Psoas muscle (tissue), 8 donors: Measurements from ENCODE around the gene NUP85. TPM values are rescaled to one million over a fixed set of nuclear protein-coding genes. Genes with fewer than 3 reads are reported as not detected.
A peak's percentile ranks its signal among the peaks of the same experiment; 100 is the strongest.
"Not testable (repeated sequence)": the region's sequence is repeated elsewhere in the genome, so short reads cannot be mapped to it uniquely, and the experiment has no call there.

Source experiments
- ATAC-seq, 4 donors: fragments of 200-7000 bp; cut with Tn5 transposase; one replicate each; pipeline ENCODE4 v1.9.1; 2020; ENCODE audit warnings: moderate library complexity in 3 of 4, mild to moderate bottlenecking in 2 of 4
- DNase-seq, 2 donors: peaks; one replicate each; pipeline ENCODE4 v3.0.0-alpha.2; 2020
- H3K27ac ChIP-seq: fragments of 200-600 bp; one replicate; pipeline ENCODE4 v1.8.0; 2022
- H3K27me3 ChIP-seq, 3 donors: fragments of 200-600 bp in 1 of 3; one replicate each; pipeline versions ENCODE4 v1.6.1 to v1.8.0; 2013 to 2022; ENCODE audit warnings: low read length in 2 of 3, mild to moderate bottlenecking in 2 of 3, moderate library complexity in 1 of 3; ENCODE audit not compliant: insufficient read depth in 3 of 3
- H3K36me3 ChIP-seq, 2 donors: fragments of 200-600 bp in 1 of 2; one replicate each; pipeline versions ENCODE4 v1.6.1 to v1.8.0; 2013 to 2022; ENCODE audit warnings: low read depth in 1 of 2, mild to moderate bottlenecking in 1 of 2, moderate library complexity in 1 of 2; ENCODE audit not compliant: insufficient read depth in 1 of 2
- H3K4me1 ChIP-seq: fragments of 200-600 bp; one replicate; pipeline ENCODE4 v1.8.0; 2022
- H3K4me3 ChIP-seq: fragments of 200-600 bp; one replicate; pipeline ENCODE4 v1.8.0; 2022; ENCODE audit warnings: mild to moderate bottlenecking
- H3K9me3 ChIP-seq: fragments of 200-600 bp; one replicate; pipeline ENCODE4 v1.8.0; 2022
- CTCF ChIP-seq: fragments of 200-600 bp; IDR thresholded peaks from one replicate; pipeline ENCODE4 v1.8.0; 2022; ENCODE audit warnings: antibody characterized with exemption
- WGBS, 3 donors: extraction: QIAGEN DNeasy Blood & Tissue Kit; methylation state at CpG; one replicate each; pipeline versions ENCODE4 v1.1.6 to v1.1.7; 2013; 5-methylcytosine and 5-hydroxymethylcytosine counted together
- intact Hi-C, 2 donors: fragments of 100-400 bp; cut with DNase I; formaldehyde crosslinking; loops; one replicate each; pipeline versions ENCODE4 v1.11.0 to v1.14.2; 2022
- polyA plus RNA-seq, 3 donors: library from polyadenylated mRNA; stranded (reverse); fragments of 200-250 nt; gene quantifications; one replicate each; pipeline ENCODE4 v1.2.3, GENCODE V29; 2013
- total RNA-seq, 4 donors: library from RNA; stranded (reverse); fragmentation: NEBNext Ultra II Directional in 2 of 4; extraction: Animal tissue kit (Norgen Biotek cat#: 25700) in 2 of 4; gene quantifications; one replicate each; pipeline versions ENCODE4 v1.2.1 to v1.2.4, GENCODE V29; 2021 to 2023
- donor health status: healthy with polysubstance abuse.
- donor health status: DM: no; HTN: no; CAD: no; lungs with moderate emphysema.
- donor health status: Bipolar disorder and iron deficiency.
- donor health status: healthy.
- donor health status: DM: yes; HTN: yes; CAD: no.
- donor health status: DM: no; HTN: no; CAD: no.
- donor health status: DM: no; HTN: no; CAD: no.
- donor health status: DM: yes; HTN: yes; CAD: no.

Gene NUP85
- total and polyA plus RNA-seq, 7 donors: 15.1 to 32.9 (median 21.3) TPM

GRCh38 chr17:75272848-75273184, 67.3 kb downstream of the NUP85 start:
- ATAC-seq (no peak), DNase-seq (no peak)
- Histone ChIP-seq H3K4me1 (peaks cover 14% of the 10 kb centered on the region), H3K9me3 (no peaks in the 10 kb centered on the region), H3K27ac (no peak overlapping the region), H3K27me3 (no peaks in the 10 kb centered on the region), H3K4me3 (no peak overlapping the region), H3K36me3 (peaks cover 0 to 39% of the 10 kb centered on the region in 2 donors)
- WGBS, 3 donors: 62 to 70% (median 64%) methylated on average over 3 of the region's 3 CpGs
- intact Hi-C loops: loop anchor here in 1 of 2 donors (5.0 kb wide), 1 partner anchor 66 kb away; the partner anchor contains the start of gene NUP85
- no peak for TF ChIP-seq CTCF

GRCh38 chr17:75273977-75274708, 68.7 kb downstream of the NUP85 start:
- 62 to 73% (median 62%) methylated on average over 7 of the region's 7 CpGs for WGBS, 3 donors
- no peak overlapping the region for H3K4me3 ChIP-seq
- DNase-seq (peak in 1 of 2 donors; percentile 35), ATAC-seq (no peak)
- no peak overlapping the region for H3K27ac ChIP-seq
- peaks cover 0 to 47% of the 10 kb centered on the region in 2 donors for H3K36me3 ChIP-seq
- intact Hi-C loops: loop anchor here in 1 of 2 donors (5.0 kb wide), 1 partner anchor 67 kb away; the partner anchor contains the start of gene NUP85
- peaks cover 14% of the 10 kb centered on the region for H3K4me1 ChIP-seq
- no peak for TF ChIP-seq CTCF
- no peaks in the 10 kb centered on the region for H3K27me3 ChIP-seq
- no peaks in the 10 kb centered on the region for H3K9me3 ChIP-seq

- no peak for ATAC-seq
- 53 to 63% (median 58%) methylated on average over 4 to 6 of the region's 6 CpGs for whole genome bisulfite sequencing, 3 donors
- H3K9me3 ChIP-seq: no peaks in the 10 kb centered on the region
- H3K36me3 ChIP-seq: peaks cover 0 to 70% of the 10 kb centered on the region in 2 donors
- H3K27ac ChIP-seq: no peak overlapping the region
- DNase-seq: peak in 1 of 2 donors; percentile 19
- H3K27me3 ChIP-seq: no peaks in the 10 kb centered on the region
- H3K4me3 ChIP-seq: no peak overlapping the region
- intact Hi-C loops: no loop called here
- TF ChIP-seq CTCF: no peak
- no peaks in the 10 kb centered on the region for H3K4me1 ChIP-seq
Observed at GRCh38 chr17:75277664-75278071, 72.2 kb downstream of the NUP85 start.

- WGBS, 3 donors: 96 to 100% (median 96%) methylated on average over 4 of the region's 4 CpGs
- H3K4me1 ChIP-seq, H3K27me3 ChIP-seq, intact Hi-C loops, H3K9me3 ChIP-seq, H3K4me3 ChIP-seq, H3K27ac ChIP-seq, ATAC-seq, DNase-seq: not testable (repeated sequence)
- H3K36me3 ChIP-seq: peaks cover 0 to 74% of the 10 kb centered on the region in 2 donors
Observed at GRCh38 chr17:75280189-75280588, 74.7 kb downstream of the NUP85 start.

- peaks cover 3 to 62% of the 10 kb centered on the region in 2 donors for H3K36me3 ChIP-seq
- ATAC-seq (no peak), DNase-seq (no peak)
- no peak overlapping the region for H3K4me3 ChIP-seq
- H3K9me3 ChIP-seq: no peaks in the 10 kb centered on the region
- intact Hi-C loops: no loop called here
- 81 to 93% (median 86%) methylated on average over 6 of the region's 6 CpGs for WGBS, 3 donors
- H3K27me3 ChIP-seq: no peaks in the 10 kb centered on the region
- no peak overlapping the region for H3K27ac ChIP-seq
- no peak for TF ChIP-seq CTCF
- H3K4me1 ChIP-seq: peaks cover 5% of the 10 kb centered on the region
Observed at GRCh38 chr17:75285123-75285522, 79.6 kb downstream of the NUP85 start.

Other genes starting within 250 kb of the NUP85 start
- gene HID1, start 232.9 kb upstream of the NUP85 start, total RNA-seq: 10 to 100 TPM in 1 of 4 donors, 1 to 10 TPM in 3; 1.7 to 10.4 (median 2.8) TPM
- gene HID1, start 232.9 kb upstream of the NUP85 start, polyA plus RNA-seq: 1 to 10 TPM; 2.3 to 4.8 (median 2.3) TPM
- 1 to 10 TPM; 1.4 to 3.4 (median 2.7) TPM for gene CDR2L, start 218.0 kb upstream of the NUP85 start, total RNA-seq
- gene CDR2L, start 218.0 kb upstream of the NUP85 start, polyA plus RNA-seq: 1 to 10 TPM; 1.3 to 1.7 (median 1.5) TPM
- gene MRPL58, start 193.0 kb upstream of the NUP85 start, total RNA-seq: 10 to 100 TPM; 50.4 to 70.6 (median 59.2) TPM
- 10 to 100 TPM; 64.1 to 80.6 (median 76.2) TPM for gene MRPL58, start 193.0 kb upstream of the NUP85 start, polyA plus RNA-seq
- 100 to 1,000 TPM; 409 to 577 (median 500) TPM for gene ATP5PD, start 158.7 kb upstream of the NUP85 start, total RNA-seq
- gene ATP5PD, start 158.7 kb upstream of the NUP85 start, polyA plus RNA-seq: 100 to 1,000 TPM; 619 to 931 (median 653) TPM
- gene KCTD2, start 158.5 kb upstream of the NUP85 start, total RNA-seq: 10 to 100 TPM; 29.2 to 38.7 (median 35.2) TPM
- gene KCTD2, start 158.5 kb upstream of the NUP85 start, polyA plus RNA-seq: 10 to 100 TPM; 26.9 to 71.2 (median 29.7) TPM
- 10 to 100 TPM in 1 of 4 donors, 1 to 10 TPM in 3; 5.6 to 10.7 (median 8.1) TPM for gene SLC16A5, start 117.7 kb upstream of the NUP85 start, total RNA-seq
- 1 to 10 TPM; 1.2 to 4.5 (median 3.8) TPM for gene SLC16A5, start 117.7 kb upstream of the NUP85 start, polyA plus RNA-seq
- 1 to 10 TPM; 2.7 to 7.0 (median 3.6) TPM for gene ARMC7, start 95.7 kb upstream of the NUP85 start, total RNA-seq
- gene ARMC7, start 95.7 kb upstream of the NUP85 start, polyA plus RNA-seq: 1 to 10 TPM; 3.3 to 6.4 (median 4.9) TPM
- 10 to 100 TPM; 16.4 to 44.2 (median 29.4) TPM for gene NT5C, start 73.9 kb upstream of the NUP85 start, total RNA-seq
- 10 to 100 TPM; 19.7 to 84.0 (median 56.3) TPM for gene NT5C, start 73.9 kb upstream of the NUP85 start, polyA plus RNA-seq
- gene JPT1, start 51.2 kb upstream of the NUP85 start, total RNA-seq: 100 to 1,000 TPM in 2 of 4 donors, 10 to 100 TPM in 2; 50.1 to 232 (median 85.0) TPM
- gene JPT1, start 51.2 kb upstream of the NUP85 start, polyA plus RNA-seq: 100 to 1,000 TPM in 1 of 3 donors, 10 to 100 TPM in 2; 79.2 to 164 (median 92.6) TPM
- gene SUMO2, start 22.7 kb upstream of the NUP85 start, total RNA-seq: 100 to 1,000 TPM; 161 to 203 (median 185) TPM
- gene SUMO2, start 22.7 kb upstream of the NUP85 start, polyA plus RNA-seq: 10 to 100 TPM; 50.1 to 60.4 (median 56.2) TPM
- 10 to 100 TPM; 21.3 to 40.6 (median 30.2) TPM for gene GGA3, start 55.9 kb downstream of the NUP85 start, total RNA-seq
- 10 to 100 TPM; 13.8 to 37.4 (median 27.3) TPM for gene GGA3, start 55.9 kb downstream of the NUP85 start, polyA plus RNA-seq
- gene MRPS7, start 56.2 kb downstream of the NUP85 start, total RNA-seq: 100 to 1,000 TPM; 105 to 161 (median 131) TPM
- 100 to 1,000 TPM in 2 of 3 donors, 10 to 100 TPM in 1; 98.2 to 165 (median 122) TPM for gene MRPS7, start 56.2 kb downstream of the NUP85 start, polyA plus RNA-seq
- gene MIF4GD, start 65.6 kb downstream of the NUP85 start, total RNA-seq: 10 to 100 TPM; 19.2 to 45.8 (median 37.6) TPM
- 10 to 100 TPM; 27.9 to 44.8 (median 32.2) TPM for gene MIF4GD, start 65.6 kb downstream of the NUP85 start, polyA plus RNA-seq
- 10 to 100 TPM; 11.3 to 41.7 (median 16.0) TPM for gene SLC25A19, start 83.8 kb downstream of the NUP85 start, total RNA-seq
- gene SLC25A19, start 83.8 kb downstream of the NUP85 start, polyA plus RNA-seq: 10 to 100 TPM; 24.9 to 52.7 (median 34.5) TPM
- 10 to 100 TPM; 49.1 to 71.6 (median 58.1) TPM for gene GRB2, start 200.0 kb downstream of the NUP85 start, total RNA-seq
- 10 to 100 TPM; 39.5 to 70.9 (median 66.1) TPM for gene GRB2, start 200.0 kb downstream of the NUP85 start, polyA plus RNA-seq